Mesodermal cell (in vitro differentiated cells): ENCODE data around the gene ACAP1.
"Not testable (repeated sequence)": the region's sequence is repeated elsewhere in the genome, so short reads cannot be mapped to it uniquely, and the experiment has no call there.

Experiments
- H3K27ac ChIP-seq: 2 replicates; pipeline ENCODE4 v1.7.0; 2013; ENCODE audit warnings: mild to moderate bottlenecking, low read depth, low read length, moderate library complexity; ENCODE audit not compliant: severe bottlenecking
- H3K36me3 ChIP-seq: 2 replicates; pipeline ENCODE4 v1.7.1; 2013; ENCODE audit warnings: mild to moderate bottlenecking, low read length, moderate library complexity; ENCODE audit not compliant: control insufficient read depth, insufficient read depth
- H3K4me1 ChIP-seq: one replicate; pipeline ENCODE4 v1.7.1; 2013; ENCODE audit warnings: mild to moderate bottlenecking, low read length; ENCODE audit not compliant: insufficient read depth, control insufficient read depth, poor library complexity, severe bottlenecking
- H3K4me3 ChIP-seq: 2 replicates; pipeline ENCODE4 v1.7.0; 2013; ENCODE audit warnings: low read length, control low read depth, mild to moderate bottlenecking; ENCODE audit not compliant: insufficient read depth, poor library complexity, severe bottlenecking; ENCODE audit errors: extremely low read depth
- H3K9me3 ChIP-seq: 2 replicates; pipeline ENCODE4 v1.7.1; 2013; ENCODE audit warnings: mild to moderate bottlenecking, low read length, moderate library complexity; ENCODE audit not compliant: control insufficient read depth
- WGBS, 2 experiments: methylation state at CpG; one replicate each; pipeline ENCODE4 v1.1.5; 2013; ENCODE audit warnings: missing lambda C conversion rate in 2 of 2; ENCODE audit not compliant: insufficient coverage in 2 of 2; 5-methylcytosine and 5-hydroxymethylcytosine counted together

Gene ACAP1

DNA sequence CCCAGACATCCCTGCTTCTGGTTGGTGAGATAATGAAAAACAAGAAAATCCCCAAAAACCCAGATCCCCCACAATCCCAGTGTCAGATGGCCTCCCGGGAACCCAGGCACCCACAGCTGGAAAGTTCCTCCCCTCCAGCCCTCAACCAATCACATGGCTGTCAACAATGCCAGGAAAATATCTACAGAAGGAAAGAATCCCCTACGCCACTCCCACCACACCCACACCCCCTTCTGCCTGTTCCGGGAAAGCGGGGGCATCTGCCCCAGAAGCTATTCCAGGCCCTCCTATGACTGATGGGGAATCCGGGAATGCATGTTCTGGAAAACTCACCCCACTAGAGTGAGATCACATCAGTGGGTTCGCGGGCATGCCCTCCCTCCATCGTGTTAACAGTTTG, 20.4 kb downstream of the ACAP1 start:
- H3K36me3 ChIP-seq = no peaks in the 10 kb centered on the region
- WGBS, 2 experiments = 89 to 92% methylated on average over 5 to 6 of the region's 8 CpGs
- H3K4me1 ChIP-seq = peaks cover 23% of the 10 kb centered on the region
- H3K4me3 ChIP-seq = no peak overlapping the region
- H3K27ac ChIP-seq = no peak overlapping the region
- H3K9me3 ChIP-seq = no peaks in the 10 kb centered on the region

DNA sequence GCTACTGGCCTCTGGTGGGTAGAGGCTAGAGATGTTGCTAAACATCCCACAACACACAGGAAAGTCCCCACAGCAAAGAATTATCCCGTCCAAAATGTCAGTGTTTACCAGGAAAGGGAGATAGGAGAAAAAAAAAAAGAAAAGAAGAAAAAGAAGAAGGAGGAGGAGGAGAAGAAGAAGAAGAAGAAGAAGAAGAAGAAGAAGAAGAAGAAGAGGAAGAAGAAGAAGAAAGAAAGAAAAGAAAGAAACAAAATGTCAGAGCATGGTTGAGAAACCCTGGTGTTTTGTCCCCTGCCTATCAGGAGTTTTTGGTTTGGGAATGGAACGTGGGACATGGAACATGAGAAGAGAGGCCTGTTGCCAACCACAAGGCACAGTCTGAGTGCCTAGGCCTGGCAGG, 21.1 kb downstream of the ACAP1 start:
- H3K27ac ChIP-seq = no peak overlapping the region
- no peak overlapping the region for H3K4me3 ChIP-seq
- no peaks in the 10 kb centered on the region for H3K36me3 ChIP-seq
- H3K9me3 ChIP-seq = no peaks in the 10 kb centered on the region
- H3K4me1 ChIP-seq = peaks cover 23% of the 10 kb centered on the region
- WGBS, 2 experiments = 88 to 100% methylated on average over 1 to 2 of the region's 2 CpGs

DNA sequence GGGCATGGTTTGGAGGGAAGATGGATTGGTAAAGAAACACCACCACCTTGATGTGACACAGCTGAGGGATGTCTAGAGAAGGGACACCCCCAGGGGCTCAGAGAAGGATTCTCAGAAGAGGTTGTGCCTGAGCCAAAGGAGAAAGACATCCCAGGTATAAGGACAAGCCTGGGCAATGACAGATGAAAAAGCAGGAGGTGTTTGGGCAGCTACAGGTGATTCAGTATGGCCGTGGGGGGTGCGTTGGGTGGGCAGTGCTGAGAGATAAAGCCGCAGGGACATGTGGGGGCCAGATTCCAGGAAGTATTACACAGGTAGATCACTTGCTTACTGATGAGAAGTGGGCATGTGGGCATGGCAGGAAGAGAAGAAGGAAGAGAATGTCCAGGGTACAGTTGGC, 25.6 kb downstream of the ACAP1 start:
- Histone ChIP-seq H3K36me3 (no peaks in the 10 kb centered on the region), H3K4me1 (peaks cover 4% of the 10 kb centered on the region), H3K4me3 (no peak overlapping the region), H3K9me3 (no peaks in the 10 kb centered on the region), H3K27ac (no peak overlapping the region)
- WGBS, 2 experiments = 96 to 100% methylated on average over 1 to 3 of the region's 3 CpGs

DNA sequence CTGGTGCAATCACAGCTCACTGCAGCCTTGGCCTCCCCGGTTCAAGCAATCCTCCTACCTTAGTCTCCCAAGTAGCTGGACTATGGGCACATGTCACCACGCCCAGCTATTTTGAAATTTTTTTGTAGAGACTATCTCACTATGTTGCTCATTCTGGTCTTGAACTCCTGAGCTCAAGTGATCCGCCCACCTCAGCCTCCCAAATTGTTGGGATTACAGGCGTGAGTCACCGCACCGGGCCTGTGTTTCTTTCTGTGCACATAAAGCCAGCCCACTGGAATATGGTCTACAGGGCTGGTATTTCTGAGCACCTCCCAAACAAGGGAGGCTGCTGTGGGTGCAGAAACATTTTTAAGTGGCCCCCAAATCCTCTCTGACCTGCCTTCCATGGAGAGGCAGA, 27.0 kb downstream of the ACAP1 start:
- Histone ChIP-seq H3K27ac (no peak overlapping the region), H3K9me3 (no peaks in the 10 kb centered on the region), H3K4me1 (peaks cover 4% of the 10 kb centered on the region), H3K36me3 (no peaks in the 10 kb centered on the region), H3K4me3 (no peak overlapping the region)
- 93 to 98% methylated on average over 6 of the region's 6 CpGs for WGBS, 2 experiments

DNA sequence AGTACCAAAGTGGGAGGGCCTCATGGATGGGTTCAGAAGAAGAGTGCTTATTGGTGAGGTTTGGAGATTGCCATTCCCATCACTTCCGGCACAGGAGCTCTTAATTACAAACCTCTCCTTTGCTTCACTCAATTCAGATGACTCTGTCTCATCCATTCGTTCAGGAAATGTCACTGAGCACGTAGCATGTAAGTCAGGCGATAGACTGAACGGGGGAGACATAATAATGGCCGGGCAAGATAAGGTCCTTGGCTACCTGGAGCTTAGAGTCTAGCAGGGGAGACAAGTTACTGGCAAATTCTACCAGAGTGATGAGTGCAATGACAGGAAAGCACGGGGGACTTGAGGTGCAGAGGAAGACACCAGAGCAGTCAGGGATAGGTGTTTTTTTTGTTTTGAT, 29.6 kb downstream of the ACAP1 start:
- H3K36me3 ChIP-seq, H3K4me1 ChIP-seq, H3K4me3 ChIP-seq, H3K9me3 ChIP-seq, H3K27ac ChIP-seq: not testable (repeated sequence)
- WGBS, 2 experiments = 86% methylated on average over 1 of the region's 7 CpGs; no CpG with 5 or more reads in 1 of the 2 experiments

DNA sequence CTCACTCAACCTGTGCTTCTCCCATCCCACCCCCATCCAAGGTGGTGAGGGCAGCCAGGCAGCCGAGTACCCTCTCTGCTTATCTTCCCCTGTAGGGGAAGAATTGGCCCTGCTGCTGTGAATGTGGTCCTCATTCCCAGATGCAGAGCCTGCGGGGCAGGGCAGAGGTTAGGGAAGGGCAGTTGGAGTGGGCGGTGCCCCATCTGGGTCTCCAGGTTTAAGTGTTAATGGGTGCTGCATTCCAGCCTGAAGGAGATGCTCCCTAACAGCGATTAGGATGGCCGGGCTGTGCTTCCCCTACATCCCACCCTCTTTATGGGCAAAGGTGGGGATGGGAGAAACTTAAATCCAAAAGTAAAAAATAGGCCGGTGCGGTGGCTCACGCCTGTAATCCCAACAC, 30.8 kb downstream of the ACAP1 start:
- Histone ChIP-seq H3K27ac (no peak overlapping the region), H3K4me3 (no peak overlapping the region), H3K36me3 (no peaks in the 10 kb centered on the region), H3K9me3 (no peaks in the 10 kb centered on the region), H3K4me1 (peaks cover 4% of the 10 kb centered on the region)
- WGBS, 2 experiments = 76% methylated on average over 4 of the region's 8 CpGs; no CpG with 5 or more reads in 1 of the 2 experiments

DNA sequence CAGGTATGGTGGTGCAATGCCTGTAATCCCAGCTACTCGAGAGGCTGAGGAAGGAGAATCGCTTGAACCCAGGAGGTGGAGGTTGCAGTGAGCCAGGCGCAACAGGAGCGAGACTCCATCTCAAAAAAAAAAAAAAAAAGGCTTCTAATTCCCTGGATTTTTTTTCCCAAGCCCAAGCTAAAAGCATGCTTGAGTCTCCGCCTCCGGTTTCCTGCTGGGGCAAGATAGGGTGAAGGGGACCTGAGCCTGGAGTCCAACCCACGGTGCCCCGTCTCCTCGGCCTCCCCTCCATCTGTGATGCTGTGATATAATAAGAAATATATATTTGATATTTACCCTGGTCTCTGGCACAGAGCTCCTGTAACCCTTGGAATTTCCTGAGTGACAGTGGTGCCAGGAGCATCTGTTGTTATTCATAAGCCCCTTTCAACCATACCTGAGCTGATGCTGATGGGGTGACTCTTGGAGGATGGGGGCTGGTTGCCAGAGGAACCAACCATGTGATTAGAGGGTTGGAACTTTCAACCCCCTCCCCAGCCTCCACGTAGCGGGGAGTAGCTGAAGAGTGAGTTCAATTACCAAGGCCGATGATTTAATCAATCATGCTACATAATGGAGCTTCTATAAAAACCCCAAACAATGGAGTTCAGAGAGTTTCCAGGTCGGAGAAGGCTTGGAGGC, 31.7 kb downstream of the ACAP1 start:
- 57 to 78% methylated on average over 1 of the region's 13 CpGs for WGBS, 2 experiments
- H3K4me3 ChIP-seq = no peak overlapping the region
- H3K9me3 ChIP-seq = no peaks in the 10 kb centered on the region
- peaks cover 4% of the 10 kb centered on the region for H3K4me1 ChIP-seq
- no peaks in the 10 kb centered on the region for H3K36me3 ChIP-seq
- no peak overlapping the region for H3K27ac ChIP-seq

DNA sequence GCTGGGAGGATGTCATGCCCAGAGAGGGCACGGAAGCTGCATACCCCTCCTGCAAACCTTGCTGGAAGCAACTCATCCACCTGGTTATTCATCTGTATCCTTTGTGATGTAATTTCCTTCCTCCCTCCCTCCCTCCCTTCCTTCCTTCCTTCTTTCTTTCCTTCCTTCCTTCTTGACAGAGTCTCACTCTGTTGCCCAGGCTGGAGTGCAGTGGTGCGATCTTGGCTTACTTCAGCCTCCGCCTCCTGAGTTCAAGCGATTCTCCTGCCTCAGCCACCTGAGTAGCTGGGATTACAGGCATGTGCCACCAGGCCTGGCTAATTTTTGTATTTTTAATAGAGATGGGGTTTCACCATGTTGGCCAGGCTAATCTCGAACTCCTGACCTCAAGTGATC, 32.3 kb downstream of the ACAP1 start:
- H3K27ac ChIP-seq, H3K9me3 ChIP-seq, H3K4me1 ChIP-seq, H3K4me3 ChIP-seq, H3K36me3 ChIP-seq: not testable (repeated sequence)
- WGBS, 2 experiments = 89 to 96% methylated on average over 5 of the region's 5 CpGs

DNA sequence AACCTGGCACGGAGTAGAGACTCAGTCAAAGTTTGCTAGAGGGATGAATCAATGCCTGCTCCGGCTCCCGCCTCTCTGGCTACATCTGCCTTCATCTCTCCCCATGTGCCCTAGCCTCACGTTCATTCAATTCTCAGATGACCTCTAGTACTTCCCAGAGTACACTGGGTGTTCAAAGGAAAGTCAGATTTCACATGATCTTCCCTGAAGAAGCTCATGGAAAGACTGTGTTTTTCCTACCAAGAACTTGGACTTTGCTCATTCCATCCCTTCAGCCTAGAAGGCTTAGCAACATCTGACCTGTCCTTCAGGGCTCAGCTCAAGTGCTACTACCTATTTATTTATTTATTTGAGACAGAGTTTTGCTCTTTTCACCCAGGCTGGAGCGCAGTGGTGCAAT, 33.5 kb downstream of the ACAP1 start:
- whole genome bisulfite sequencing, 2 experiments = 80 to 90% methylated on average over 4 to 5 of the region's 5 CpGs

DNA sequence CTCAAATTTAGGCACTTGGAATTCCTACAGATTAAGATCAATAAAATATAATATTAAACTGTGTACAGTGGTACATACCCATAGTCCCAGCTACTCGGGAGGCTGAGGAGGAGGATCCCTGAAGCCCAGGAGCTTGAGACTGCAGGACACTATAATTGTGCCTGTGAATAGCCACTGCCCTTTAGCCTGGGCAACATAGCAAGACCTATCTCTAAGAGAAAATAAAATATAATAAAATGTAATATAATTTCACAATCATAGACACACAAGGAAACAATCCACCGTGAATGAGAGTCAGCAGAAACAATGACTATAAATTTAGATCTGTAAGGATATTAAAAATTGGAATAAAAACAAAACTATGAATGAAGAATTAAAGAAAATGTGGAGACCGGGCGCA, 34.5 kb downstream of the ACAP1 start:
- WGBS, 2 experiments = 92 to 93% methylated on average over 2 to 3 of the region's 4 CpGs
- Histone ChIP-seq H3K4me1 (no peaks in the 10 kb centered on the region), H3K9me3 (no peaks in the 10 kb centered on the region), H3K36me3 (no peaks in the 10 kb centered on the region), H3K4me3 (no peak overlapping the region), H3K27ac (no peak overlapping the region)

More for the DNA sequence above, 33.5 kb downstream of the ACAP1 start:
- Histone ChIP-seq H3K4me3 (no peak overlapping the region), H3K9me3 (no peaks in the 10 kb centered on the region), H3K4me1 (no peaks in the 10 kb centered on the region), H3K36me3 (no peaks in the 10 kb centered on the region), H3K27ac (no peak overlapping the region)

DNA sequence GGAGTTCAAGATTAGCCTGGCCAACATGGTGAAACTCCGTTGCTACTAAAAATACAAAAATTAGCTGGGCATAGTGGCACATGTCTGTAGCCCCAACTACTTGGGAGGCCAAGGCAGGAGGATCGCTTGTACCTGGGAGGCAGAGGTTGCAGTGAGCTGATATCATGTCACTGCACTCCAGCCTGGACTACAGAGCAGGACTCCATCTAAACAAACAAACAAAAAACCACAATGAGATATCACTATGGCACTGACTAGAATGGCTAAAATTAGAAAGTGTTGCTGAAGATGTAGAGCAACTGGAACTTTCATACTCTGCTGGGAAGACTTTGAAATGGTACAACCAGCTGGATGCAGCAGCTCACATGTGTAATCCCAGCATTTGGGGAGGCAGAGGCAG, 38.0 kb downstream of the ACAP1 start:
- Histone ChIP-seq H3K4me3 (no peak overlapping the region), H3K9me3 (peaks cover 4% of the 10 kb centered on the region), H3K4me1 (no peaks in the 10 kb centered on the region), H3K36me3 (no peaks in the 10 kb centered on the region), H3K27ac (no peak overlapping the region)
- WGBS, 2 experiments = 85 to 93% methylated on average over 2 of the region's 2 CpGs
